ENCODE data around the gene EXD1.
"Not testable (repeated sequence)": the region's sequence is repeated elsewhere in the genome, so short reads cannot be mapped to it uniquely, and the experiment has no call there.

The EXD1 gene

GRCh38 chr15:41139619-41140018 lies 90.9 kb downstream of the EXD1 start:
- no peak for DNase-seq (ENCODE audit: low read depth)

- DNase-seq (ENCODE audit: low read depth) = not testable (repeated sequence)
Observed at GRCh38 chr15:41139112-41139511, 91.4 kb downstream of the EXD1 start.

- not testable (repeated sequence) for DNase-seq (ENCODE audit: low read depth)
Observed at GRCh38 chr15:41135580-41135979, 95.0 kb downstream of the EXD1 start.

- DNase-seq (ENCODE audit: low read depth) = no peak
Observed at GRCh38 chr15:41133454-41133853, 97.1 kb downstream of the EXD1 start.

Measured in fibroblast of gingiva (primary cell).